ENCODE measurements around the gene CLK2.
"Not testable (repeated sequence)": the region's sequence is repeated elsewhere in the genome, so short reads cannot be mapped to it uniquely, and the experiment has no call there.

Gene CLK2

GRCh38 chr1:155241841-155242264 lies 31.5 kb downstream of the CLK2 start:
- H3K9me3 ChIP-seq (replicated peaks in 1 of 2; ENCODE audit: control insufficient read depth in 2 of 2, insufficient read depth in 1 of 2, low read depth in 1 of 2, low read length in 2 of 2): no peaks in the 10 kb centered on the region
- H2BK5ac ChIP-seq (ENCODE audit: low read length): no peak overlapping the region
- no peak overlapping the region for H2AFZ ChIP-seq (ENCODE audit: low read length)
- no peaks in the 10 kb centered on the region for H3K27me3 ChIP-seq (ENCODE audit: control insufficient read depth in 3 of 3, insufficient read depth in 3 of 3, low read depth in 1 of 3, low read length in 3 of 3)
- H3K23ac ChIP-seq (ENCODE audit: low read depth, low read length, poor library complexity): no peak overlapping the region
- no peak overlapping the region for H2BK12ac ChIP-seq (ENCODE audit: low read length)
- no peak overlapping the region for H3K9ac ChIP-seq (ENCODE audit: low read depth, low read length, poor library complexity)
- H3K4ac ChIP-seq (ENCODE audit: low read length): no peak overlapping the region
- DNase-seq (ENCODE audit: low spot score): no peak
- H2BK120ac ChIP-seq (ENCODE audit: low read depth, low read length): no peak overlapping the region
- no peak overlapping the region for H4K8ac ChIP-seq (ENCODE audit: low read depth, low read length)
- H3K14ac ChIP-seq (ENCODE audit: low read length): no peak overlapping the region
- H2AK5ac ChIP-seq (ENCODE audit: low read depth, low read length): no peak overlapping the region
- no peak overlapping the region for H4K91ac ChIP-seq (ENCODE audit: low read depth, low read length, poor library complexity)
- no peak overlapping the region for H3K18ac ChIP-seq (ENCODE audit: low read length)
- H2BK15ac ChIP-seq (ENCODE audit: low read length): no peak overlapping the region
- H3K4me2 ChIP-seq (ENCODE audit: insufficient read depth, low read length, poor library complexity, severe bottlenecking): no peak overlapping the region
- no peaks in the 10 kb centered on the region for H3K79me1 ChIP-seq (ENCODE audit: low read depth, low read length)
- H3K4me3 ChIP-seq (ENCODE audit: low read length in 2 of 2): no peak overlapping the region
- H3K27ac ChIP-seq (replicated peaks; ENCODE audit: low read length): no peak overlapping the region
- no CpG with 5 or more reads among the region's 4 CpGs for WGBS, 2 donors (ENCODE audit: extremely low coverage in 2 of 2, insufficient read length in 2 of 2, insufficient replicate concordance in 1 of 2)
- peaks cover 2 to 18% of the 10 kb centered on the region in 2 donors for H3K36me3 ChIP-seq (replicated peaks in 1 of 2; ENCODE audit: control insufficient read depth in 2 of 2, insufficient read depth in 2 of 2, low read length in 2 of 2)
- peaks cover 2 to 9% of the 10 kb centered on the region in 2 donors for H3K4me1 ChIP-seq (ENCODE audit: control insufficient read depth in 2 of 2, insufficient read depth in 1 of 2, low read depth in 1 of 2, low read length in 2 of 2)

GRCh38 chr1:155241069-155241679 lies 32.1 kb downstream of the CLK2 start:
- peak overlapping the region; percentile 27 for H2AFZ ChIP-seq (ENCODE audit: low read length)
- no peak overlapping the region for H3K14ac ChIP-seq (ENCODE audit: low read length)
- peaks cover 0 to 18% of the 10 kb centered on the region in 2 donors for H3K36me3 ChIP-seq (replicated peaks in 1 of 2; ENCODE audit: control insufficient read depth in 2 of 2, insufficient read depth in 2 of 2, low read length in 2 of 2)
- no peak for DNase-seq (ENCODE audit: low spot score)
- no peak overlapping the region for H4K8ac ChIP-seq (ENCODE audit: low read depth, low read length)
- no peak overlapping the region for H3K4ac ChIP-seq (ENCODE audit: low read length)
- peak overlapping the region; percentile 43 for H3K4me2 ChIP-seq (ENCODE audit: insufficient read depth, low read length, poor library complexity, severe bottlenecking)
- H3K9ac ChIP-seq (ENCODE audit: low read depth, low read length, poor library complexity): no peak overlapping the region
- H3K23ac ChIP-seq (ENCODE audit: low read depth, low read length, poor library complexity): no peak overlapping the region
- no CpG with 5 or more reads among the region's 4 CpGs for WGBS, 2 donors (ENCODE audit: extremely low coverage in 2 of 2, insufficient read length in 2 of 2, insufficient replicate concordance in 1 of 2)
- H4K91ac ChIP-seq (ENCODE audit: low read depth, low read length, poor library complexity): no peak overlapping the region
- no peak overlapping the region for H2AK5ac ChIP-seq (ENCODE audit: low read depth, low read length)
- no peak overlapping the region for H3K27ac ChIP-seq (replicated peaks; ENCODE audit: low read length)
- H3K4me3 ChIP-seq (ENCODE audit: low read length in 2 of 2): peak overlapping the region; percentile 36 to 71
- peaks cover 2 to 9% of the 10 kb centered on the region in 2 donors for H3K4me1 ChIP-seq (ENCODE audit: control insufficient read depth in 2 of 2, insufficient read depth in 1 of 2, low read depth in 1 of 2, low read length in 2 of 2)
- H3K79me1 ChIP-seq (ENCODE audit: low read depth, low read length): no peaks in the 10 kb centered on the region
- no peak overlapping the region for H2BK120ac ChIP-seq (ENCODE audit: low read depth, low read length)
- no peak overlapping the region for H2BK12ac ChIP-seq (ENCODE audit: low read length)
- H2BK15ac ChIP-seq (ENCODE audit: low read length): no peak overlapping the region
- H2BK5ac ChIP-seq (ENCODE audit: low read length): no peak overlapping the region
- H3K27me3 ChIP-seq (ENCODE audit: control insufficient read depth in 3 of 3, insufficient read depth in 3 of 3, low read depth in 1 of 3, low read length in 3 of 3): no peaks in the 10 kb centered on the region
- H3K18ac ChIP-seq (ENCODE audit: low read length): no peak overlapping the region
- no peaks in the 10 kb centered on the region for H3K9me3 ChIP-seq (replicated peaks in 1 of 2; ENCODE audit: control insufficient read depth in 2 of 2, insufficient read depth in 1 of 2, low read depth in 1 of 2, low read length in 2 of 2)

- no CpG with 5 or more reads among the region's 5 CpGs for WGBS, 2 donors (ENCODE audit: extremely low coverage in 2 of 2, insufficient read length in 2 of 2, insufficient replicate concordance in 1 of 2)
- Histone ChIP-seq H3K9me3 (replicated peaks in 1 of 2; ENCODE audit: control insufficient read depth in 2 of 2, insufficient read depth in 1 of 2, low read depth in 1 of 2, low read length in 2 of 2) (no peaks in the 10 kb centered on the region), H2BK120ac (ENCODE audit: low read depth, low read length) (no peak overlapping the region)
These were observed 36.9 kb downstream of the CLK2 start for GRCh38 chr1:155236451-155236850.

GRCh38 chr1:155235375-155235774 lies 37.9 kb downstream of the CLK2 start:
- not testable (repeated sequence) for H2BK5ac ChIP-seq (ENCODE audit: low read length); H2BK15ac ChIP-seq (ENCODE audit: low read length); H4K8ac ChIP-seq (ENCODE audit: low read depth, low read length); H2AFZ ChIP-seq (ENCODE audit: low read length); H3K9ac ChIP-seq (ENCODE audit: low read depth, low read length, poor library complexity); H3K14ac ChIP-seq (ENCODE audit: low read length); H3K23ac ChIP-seq (ENCODE audit: low read depth, low read length, poor library complexity); H3K27me3 ChIP-seq (ENCODE audit: control insufficient read depth in 3 of 3, insufficient read depth in 3 of 3, low read depth in 1 of 3, low read length in 3 of 3); H2BK120ac ChIP-seq (ENCODE audit: low read depth, low read length); H3K27ac ChIP-seq (replicated peaks; ENCODE audit: low read length); H2BK12ac ChIP-seq (ENCODE audit: low read length); H4K91ac ChIP-seq (ENCODE audit: low read depth, low read length, poor library complexity); H3K4me3 ChIP-seq (ENCODE audit: low read length in 2 of 2); H3K4me1 ChIP-seq (ENCODE audit: control insufficient read depth in 2 of 2, insufficient read depth in 1 of 2, low read depth in 1 of 2, low read length in 2 of 2); DNase-seq (ENCODE audit: low spot score); H3K9me3 ChIP-seq (replicated peaks in 1 of 2; ENCODE audit: control insufficient read depth in 2 of 2, insufficient read depth in 1 of 2, low read depth in 1 of 2, low read length in 2 of 2); H3K4me2 ChIP-seq (ENCODE audit: insufficient read depth, low read length, poor library complexity, severe bottlenecking); H2AK5ac ChIP-seq (ENCODE audit: low read depth, low read length); H3K79me1 ChIP-seq (ENCODE audit: low read depth, low read length); H3K18ac ChIP-seq (ENCODE audit: low read length); H3K4ac ChIP-seq (ENCODE audit: low read length)
- no CpG with 5 or more reads among the region's 9 CpGs for WGBS, 2 donors (ENCODE audit: extremely low coverage in 2 of 2, insufficient read length in 2 of 2, insufficient replicate concordance in 1 of 2)
- peaks cover 5 to 24% of the 10 kb centered on the region in 2 donors for H3K36me3 ChIP-seq (replicated peaks in 1 of 2; ENCODE audit: control insufficient read depth in 2 of 2, insufficient read depth in 2 of 2, low read length in 2 of 2)

More at GRCh38 chr1:155236451-155236850, 36.9 kb downstream of the CLK2 start:
- Histone ChIP-seq H2BK12ac (ENCODE audit: low read length) (no peak overlapping the region), H3K14ac (ENCODE audit: low read length) (no peak overlapping the region), H3K23ac (ENCODE audit: low read depth, low read length, poor library complexity) (no peak overlapping the region), H2AK5ac (ENCODE audit: low read depth, low read length) (no peak overlapping the region), H3K27me3 (ENCODE audit: control insufficient read depth in 3 of 3, insufficient read depth in 3 of 3, low read depth in 1 of 3, low read length in 3 of 3) (no peaks in the 10 kb centered on the region), H3K4me3 (ENCODE audit: low read length in 2 of 2) (no peak overlapping the region), H2BK15ac (ENCODE audit: low read length) (no peak overlapping the region), H4K8ac (ENCODE audit: low read depth, low read length) (no peak overlapping the region), H3K36me3 (replicated peaks in 1 of 2; ENCODE audit: control insufficient read depth in 2 of 2, insufficient read depth in 2 of 2, low read length in 2 of 2) (peaks cover 5 to 24% of the 10 kb centered on the region in 2 donors), H3K27ac (replicated peaks; ENCODE audit: low read length) (no peak overlapping the region), H3K4me1 (ENCODE audit: control insufficient read depth in 2 of 2, insufficient read depth in 1 of 2, low read depth in 1 of 2, low read length in 2 of 2) (no peaks in the 10 kb centered on the region), H3K9ac (ENCODE audit: low read depth, low read length, poor library complexity) (no peak overlapping the region), H3K4ac (ENCODE audit: low read length) (no peak overlapping the region), H4K91ac (ENCODE audit: low read depth, low read length, poor library complexity) (no peak overlapping the region), H3K79me1 (ENCODE audit: low read depth, low read length) (no peaks in the 10 kb centered on the region), H2AFZ (ENCODE audit: low read length) (no peak overlapping the region), H2BK5ac (ENCODE audit: low read length) (no peak overlapping the region), H3K18ac (ENCODE audit: low read length) (no peak overlapping the region), H3K4me2 (ENCODE audit: insufficient read depth, low read length, poor library complexity, severe bottlenecking) (no peak overlapping the region)
- DNase-seq (ENCODE audit: low spot score): no peak

Data from neuronal stem cell (in vitro differentiated cells).